ENCODE measurements around the gene PAX7. TPM values are rescaled to one million over a fixed set of nuclear protein-coding genes. Genes with fewer than 3 reads are reported as not detected.

PAX7 gene
- total RNA-seq, 1 experiment from 2014 or later = 0.24 TPM

- TF ChIP-seq ZNF512 (CRISPR knock-in tag; IDR thresholded peaks at IDR 0.05; ENCODE audit: borderline replicate concordance) (no peak), ARID4B (CRISPR knock-in tag; IDR thresholded peaks at IDR 0.05; ENCODE audit: borderline replicate concordance) (no peak), ZNF219 (CRISPR knock-in tag; IDR thresholded peaks at IDR 0.05; ENCODE audit: borderline replicate concordance) (no peak), ETV6 (CRISPR knock-in tag; IDR thresholded peaks at IDR 0.05) (no peak), USF2 (CRISPR knock-in tag; IDR thresholded peaks at IDR 0.05) (no peak), MAX (CRISPR knock-in tag; IDR thresholded peaks at IDR 0.05) (peak; percentile 21; the same call in 1 of the 2 replicates), E2F1 (CRISPR knock-in tag; IDR thresholded peaks at IDR 0.05) (no peak)
Observed at GRCh38 chr1:18597160-18598042, 33.2 kb upstream of the PAX7 start (continued).

GRCh38 chr1:18599086-18599485, 31.6 kb upstream of the PAX7 start:
- Mint-ChIP-seq H3K27ac (no peak overlapping the region), H3K27me3 (ENCODE audit: low read depth) (peaks cover 18% of the 10 kb centered on the region), H3K36me3 (no peaks in the 10 kb centered on the region), H3K4me3 (no peak overlapping the region), H3K9me3 (peaks cover 6% of the 10 kb centered on the region; the same call in 1 of the 2 replicates), H3K4me1 (peaks cover 21% of the 10 kb centered on the region)
- ATAC-seq (no peak), DNase-seq (ENCODE audit: low spot score) (no peak)
- POLR2A ChIA-PET = no interaction called here
- CTCF ChIA-PET = interaction anchor here (0.5 to 6.5 kb wide), 13 partner anchors 18 to 419 kb away, joined by 3 to 120 read pairs (median 8); no protein-coding TSS in a partner anchor
- no peak for TF ChIP-seq ZNF138 (CRISPR knock-in tag; conservative IDR thresholded peaks at IDR 0.05)
- no peak for TF ChIP-seq ATF3 (CRISPR knock-in tag; conservative IDR thresholded peaks at IDR 0.05)
- TF ChIP-seq ZSCAN18 (CRISPR knock-in tag; IDR thresholded peaks at IDR 0.05) = no peak
- no peak for TF ChIP-seq FOXJ3 (CRISPR knock-in tag; IDR thresholded peaks at IDR 0.05; ENCODE audit: borderline replicate concordance)
- no peak for TF ChIP-seq ETV6 (CRISPR knock-in tag; IDR thresholded peaks at IDR 0.05)
- TF ChIP-seq MAX (CRISPR knock-in tag; IDR thresholded peaks at IDR 0.05) = no peak
- TF ChIP-seq E2F4 (CRISPR knock-in tag; IDR thresholded peaks at IDR 0.05; ENCODE audit: borderline replicate concordance, low read depth) = no peak
- no peak for TF ChIP-seq TEAD1 (CRISPR knock-in tag; IDR thresholded peaks at IDR 0.05)
- no peak for TF ChIP-seq E2F1 (CRISPR knock-in tag; IDR thresholded peaks at IDR 0.05)
- no peak for TF ChIP-seq ZNF317 (CRISPR knock-in tag; IDR thresholded peaks at IDR 0.05; ENCODE audit: borderline replicate concordance, low read depth)
- no peak for TF ChIP-seq E2F5 (CRISPR knock-in tag; IDR thresholded peaks at IDR 0.05)
- no peak for TF ChIP-seq NFATC4 (CRISPR knock-in tag; IDR thresholded peaks at IDR 0.05)
